GM19372 (cell line): Measurements from ENCODE around the gene THAP9.

Experiments used
- ATAC-seq: cut with Tn5 transposase; IDR thresholded peaks from one replicate; pipeline ENCODE4 v1.9.1; 2021; ENCODE audit warnings: mild to moderate bottlenecking, low read depth, moderate library complexity; ENCODE audit not compliant: unreplicated experiment

The THAP9 gene

DNA sequence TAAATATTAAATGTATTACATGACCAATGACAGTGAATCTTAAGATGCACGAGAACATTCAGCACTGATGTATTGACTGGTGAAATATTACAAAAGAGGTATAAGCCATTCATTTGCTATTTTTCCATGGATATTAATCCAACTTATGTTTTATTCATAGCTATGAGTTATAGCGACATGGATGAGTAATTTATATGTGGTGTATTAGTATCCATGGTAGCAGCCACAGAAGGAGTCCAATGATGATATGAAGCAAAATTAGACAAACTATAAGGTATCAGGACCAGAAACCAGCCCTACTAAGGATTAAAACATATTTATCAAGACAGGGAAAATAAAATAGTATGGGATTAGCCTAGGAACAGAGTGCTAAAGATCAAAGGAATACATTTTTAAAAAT lies 50.7 kb downstream of the THAP9 start:
- no peak for ATAC-seq

DNA sequence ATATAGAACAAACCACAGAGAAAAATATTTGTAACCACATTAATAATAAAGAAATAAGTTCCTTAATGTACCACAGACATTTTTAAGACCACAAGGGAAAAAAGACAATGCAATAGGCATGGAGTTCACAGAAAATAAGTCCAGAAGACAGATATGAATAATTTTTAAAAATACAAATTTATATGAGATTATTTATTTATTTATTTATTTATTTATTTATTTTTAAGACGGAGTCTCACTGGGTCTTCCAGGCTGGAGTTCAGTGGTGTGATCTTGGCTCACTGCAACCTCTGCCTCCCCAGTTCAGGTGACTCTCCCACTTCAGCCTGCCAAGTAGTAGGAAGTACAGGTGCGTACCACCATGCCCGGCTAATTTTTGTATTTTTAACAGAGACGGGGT lies 53.7 kb downstream of the THAP9 start:
- no peak for ATAC-seq

DNA sequence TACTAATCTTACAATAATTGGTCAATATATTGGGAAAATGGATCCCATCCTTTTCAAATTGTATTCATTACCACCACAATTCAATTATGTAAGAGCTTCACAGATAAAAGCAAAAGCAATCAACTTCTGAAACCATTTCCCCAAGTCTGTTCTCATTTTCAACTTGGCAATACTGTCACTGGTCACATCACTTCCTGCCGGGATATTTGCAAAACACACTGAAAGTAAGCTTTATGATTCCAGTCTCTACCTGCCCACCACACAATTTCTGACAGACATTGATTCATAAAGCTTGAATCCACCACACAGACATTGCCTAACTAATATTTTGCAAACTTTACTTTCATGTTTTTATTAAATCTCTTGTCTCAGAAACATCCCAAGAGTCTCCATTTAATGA lies 56.5 kb downstream of the THAP9 start:
- no peak for ATAC-seq

DNA sequence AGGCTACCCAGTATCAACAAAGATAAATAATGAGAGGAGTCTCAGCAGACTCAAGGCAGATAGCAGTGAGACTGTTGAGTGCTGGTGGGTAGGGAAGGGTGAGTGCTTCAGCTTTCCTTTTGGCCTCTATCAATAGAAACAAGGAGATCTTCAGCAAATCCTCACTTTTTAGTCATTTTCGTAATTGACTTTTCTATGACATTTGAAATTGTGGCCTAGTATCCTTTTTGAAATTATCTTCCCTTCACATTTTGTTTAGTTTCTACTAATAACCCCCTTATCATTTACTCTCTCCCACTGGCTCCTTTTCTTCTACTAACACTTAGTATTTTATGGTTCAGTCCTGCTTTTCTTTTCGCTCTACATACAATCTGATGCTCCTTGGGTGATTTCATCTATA lies 65.2 kb downstream of the THAP9 start:
- ATAC-seq, result no peak

DNA sequence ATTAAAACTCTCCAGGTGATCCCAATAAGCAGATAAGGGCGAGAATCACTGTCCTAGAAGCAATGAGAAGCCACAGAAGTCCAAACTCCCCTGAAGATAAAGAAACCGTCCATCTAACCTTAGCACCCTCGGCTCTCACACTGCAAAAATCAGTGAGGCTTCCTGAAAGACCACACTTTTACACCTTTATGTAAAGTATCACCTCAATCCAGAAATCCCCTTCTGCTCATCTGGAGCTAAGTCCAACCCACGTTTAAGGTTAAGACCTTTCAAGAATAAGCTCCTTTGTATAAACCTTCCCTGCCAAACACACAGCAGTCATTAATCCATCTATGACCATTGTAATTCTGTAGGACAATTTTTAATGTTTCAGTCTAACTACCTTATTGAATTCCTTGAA lies 68.4 kb downstream of the THAP9 start:
- no peak for ATAC-seq

DNA sequence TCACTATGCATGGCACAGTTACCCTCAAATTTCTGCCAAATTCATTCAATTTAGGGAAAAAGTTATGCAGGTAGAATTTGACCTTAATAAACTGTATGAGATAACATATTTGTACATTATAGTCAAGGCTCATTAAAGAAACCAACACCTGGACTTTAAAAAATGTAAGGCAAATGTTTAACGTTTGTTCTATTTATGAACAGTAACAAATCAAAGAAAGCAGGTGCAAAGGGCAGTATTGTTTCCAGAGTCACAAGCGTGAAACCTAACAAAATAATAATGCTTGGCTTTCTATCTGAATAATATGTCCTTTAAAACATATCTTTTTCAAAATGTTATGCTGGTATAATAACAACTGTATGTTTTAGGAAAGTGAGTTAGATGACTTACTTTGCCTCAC lies 68.9 kb downstream of the THAP9 start:
- no peak for ATAC-seq
